AG04450 (cell line): ENCODE results near the gene DMXL1. TPM values are rescaled to one million over a fixed set of nuclear protein-coding genes. Genes with fewer than 3 reads are reported as not detected.

Experiments
- CTCF ChIA-PET: fragments of 300-600, 350-600 bp; formaldehyde crosslinking; extraction: SDS; loops from one replicate; lab custom pipeline; 2022; ENCODE audit warnings: antibody characterized with exemption, inconsistent platforms; lab: Charles Lee
- POLR2A ChIA-PET: fragments of 350-600 bp; formaldehyde crosslinking; extraction: SDS; loops from one replicate; lab custom pipeline; 2021; ENCODE audit warnings: antibody characterized with exemption, inconsistent platforms; lab: Yijun Ruan, JAX
- DNase-seq: peaks from one replicate; pipeline ENCODE4 v3.0.0-alpha.2; 2011; ENCODE audit warnings: low read depth, low spot score
- H3K27ac ChIP-seq: one replicate; pipeline ENCODE4 v1.5.1; 2012; ENCODE audit warnings: low read depth, low read length, control low read depth
- H3K27me3 ChIP-seq: one replicate; pipeline ENCODE4 v1.6.0; 2012; ENCODE audit warnings: low read length; ENCODE audit not compliant: control insufficient read depth, insufficient read depth
- H3K4me3 ChIP-seq: 2 replicates; pipeline ENCODE4 v1.5.1; 2011; ENCODE audit warnings: mild to moderate bottlenecking, low read depth, low read length, control low read depth
- H3K9me3 ChIP-seq: 2 replicates; pipeline ENCODE4 v1.5.1; 2012; ENCODE audit warnings: low read length; ENCODE audit not compliant: control insufficient read depth, insufficient read depth
- polyA plus RNA-seq: library from polyadenylated mRNA; depleted of rRNA; stranded (reverse); fragments of >200 nt; gene quantifications from 2 replicates; pipeline ENCODE4 v1.2.3, GENCODE V29; 2011
- TF ChIP-seq, protein P1 (sequence below): IDR thresholded peaks from 2 replicates; pipeline ENCODE4 v1.5.1; 2011; ENCODE audit warnings: low read depth, low read length, control low read depth, inconsistent platforms

DMXL1 gene
- polyA plus RNA-seq, 1 experiment, result 22.2 TPM

DNA sequence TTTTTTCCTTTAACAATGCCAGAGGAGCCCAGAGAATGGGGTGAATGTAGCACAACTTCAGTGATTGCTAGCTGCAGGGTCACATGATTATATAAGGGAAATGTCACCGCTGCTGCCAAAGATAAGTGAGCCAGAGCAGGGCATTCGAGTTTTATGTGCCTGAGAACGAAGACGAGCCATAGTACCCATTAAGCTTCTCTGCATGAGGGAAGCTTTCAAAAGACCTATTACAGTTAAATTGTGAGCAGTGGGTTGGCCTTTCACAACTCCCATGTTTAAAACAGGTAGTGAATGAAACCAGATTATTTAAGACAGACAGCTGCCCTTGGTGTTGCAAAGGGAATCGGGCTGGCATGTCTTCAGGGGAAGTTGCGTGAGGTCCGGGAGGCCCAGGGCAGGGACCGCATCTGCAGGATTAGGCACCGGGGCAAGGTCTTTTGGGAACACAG lies 202.5 kb downstream of the DMXL1 start:
- no peak for DNase-seq
- Histone ChIP-seq H3K4me3 (no peak overlapping the region), H3K27me3 (no peaks in the 10 kb centered on the region), H3K27ac (no peak overlapping the region), H3K9me3 (no peaks in the 10 kb centered on the region)
- POLR2A ChIA-PET, result no interaction called here
- TF ChIP-seq, protein P1, sequence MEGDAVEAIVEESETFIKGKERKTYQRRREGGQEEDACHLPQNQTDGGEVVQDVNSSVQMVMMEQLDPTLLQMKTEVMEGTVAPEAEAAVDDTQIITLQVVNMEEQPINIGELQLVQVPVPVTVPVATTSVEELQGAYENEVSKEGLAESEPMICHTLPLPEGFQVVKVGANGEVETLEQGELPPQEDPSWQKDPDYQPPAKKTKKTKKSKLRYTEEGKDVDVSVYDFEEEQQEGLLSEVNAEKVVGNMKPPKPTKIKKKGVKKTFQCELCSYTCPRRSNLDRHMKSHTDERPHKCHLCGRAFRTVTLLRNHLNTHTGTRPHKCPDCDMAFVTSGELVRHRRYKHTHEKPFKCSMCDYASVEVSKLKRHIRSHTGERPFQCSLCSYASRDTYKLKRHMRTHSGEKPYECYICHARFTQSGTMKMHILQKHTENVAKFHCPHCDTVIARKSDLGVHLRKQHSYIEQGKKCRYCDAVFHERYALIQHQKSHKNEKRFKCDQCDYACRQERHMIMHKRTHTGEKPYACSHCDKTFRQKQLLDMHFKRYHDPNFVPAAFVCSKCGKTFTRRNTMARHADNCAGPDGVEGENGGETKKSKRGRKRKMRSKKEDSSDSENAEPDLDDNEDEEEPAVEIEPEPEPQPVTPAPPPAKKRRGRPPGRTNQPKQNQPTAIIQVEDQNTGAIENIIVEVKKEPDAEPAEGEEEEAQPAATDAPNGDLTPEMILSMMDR, result no peak
- CTCF ChIA-PET, result interaction anchor here (1.0 to 2.5 kb wide), 3 partner anchors 43 to 286 kb away, joined by 8 to 18 read pairs (median 10); partner anchors contain the start of gene DTWD2

DNA sequence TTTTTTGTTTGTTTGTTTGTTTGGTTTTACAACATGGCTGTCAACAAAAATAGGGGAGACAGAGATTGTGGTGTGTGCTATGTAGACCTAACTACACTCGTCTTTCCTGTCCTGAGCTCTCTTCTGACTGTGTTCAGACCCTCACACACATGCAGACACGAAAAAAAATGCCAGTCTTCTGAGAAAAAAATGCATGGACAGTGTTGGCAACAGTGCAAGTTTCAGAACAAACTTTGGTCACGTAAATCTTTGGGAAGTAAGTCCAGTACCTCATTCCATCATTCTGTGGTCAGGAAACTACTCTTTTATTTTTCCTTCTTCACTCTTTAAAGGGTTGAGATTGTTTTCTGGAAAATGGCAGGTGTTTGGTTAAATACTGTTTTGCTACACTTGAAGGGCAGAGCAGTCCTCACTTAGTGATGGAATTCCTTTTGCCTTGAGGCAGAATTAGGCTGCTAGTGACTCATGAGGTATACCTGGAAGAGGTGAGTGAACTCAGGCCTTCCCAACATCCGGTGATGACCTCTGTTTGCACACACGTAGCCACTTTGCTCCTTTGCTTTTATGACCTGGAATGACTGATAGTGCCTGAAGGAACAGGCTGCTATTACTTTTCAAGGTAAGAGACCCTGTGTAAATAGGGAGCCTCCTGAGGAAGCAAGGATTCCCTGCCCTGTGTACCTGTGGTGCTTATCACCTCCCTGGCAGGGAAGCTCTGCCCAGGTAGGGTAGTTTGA lies 203.3 kb downstream of the DMXL1 start:
- no peak for DNase-seq
- no peak overlapping the region for H3K27ac ChIP-seq
- no peak overlapping the region for H3K4me3 ChIP-seq
- TF ChIP-seq, protein P1, result no peak
- H3K9me3 ChIP-seq, result no peaks in the 10 kb centered on the region
- H3K27me3 ChIP-seq, result no peaks in the 10 kb centered on the region
- POLR2A ChIA-PET, result interaction anchor here (0.9 kb wide), 1 partner anchor 29 kb away, joined by 4 read pairs; no protein-coding TSS in a partner anchor
- CTCF ChIA-PET, result interaction anchor here (1.0 to 2.5 kb wide), 3 partner anchors 42 to 287 kb away, joined by 8 to 18 read pairs (median 10); partner anchors contain the start of gene DTWD2

DNA sequence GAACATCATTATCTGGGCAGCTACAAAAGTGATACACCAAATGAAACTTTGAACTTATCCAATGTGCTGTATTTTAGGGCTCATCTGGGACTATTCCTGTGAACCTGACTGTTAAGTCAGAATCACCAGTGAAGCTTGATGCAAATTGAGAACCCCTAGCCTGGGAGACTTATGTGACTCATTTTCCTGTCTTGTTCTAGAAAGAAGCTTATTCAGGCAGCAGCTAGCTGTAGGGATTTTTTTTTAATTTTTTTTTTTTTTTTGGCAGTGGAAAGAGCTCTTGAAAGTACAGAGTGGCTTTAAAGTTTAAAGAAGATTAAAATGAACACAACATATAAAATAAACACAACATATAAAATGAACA lies 203.9 kb downstream of the DMXL1 start:
- no peaks in the 10 kb centered on the region for H3K27me3 ChIP-seq
- ChIA-PET POLR2A (interaction anchor here (0.9 kb wide), 1 partner anchor 28 kb away, joined by 4 read pairs; no protein-coding TSS in a partner anchor), CTCF (interaction anchor here (0.7 to 2.5 kb wide), 3 partner anchors 137 to 287 kb away, joined by 3 to 18 read pairs (median 10); partner anchors contain the start of gene DTWD2)
- TF ChIP-seq, protein P1, result no peak
- DNase-seq, result peak; percentile 29
- H3K9me3 ChIP-seq, result no peaks in the 10 kb centered on the region
- no peak overlapping the region for H3K27ac ChIP-seq
- H3K4me3 ChIP-seq, result no peak overlapping the region

DNA sequence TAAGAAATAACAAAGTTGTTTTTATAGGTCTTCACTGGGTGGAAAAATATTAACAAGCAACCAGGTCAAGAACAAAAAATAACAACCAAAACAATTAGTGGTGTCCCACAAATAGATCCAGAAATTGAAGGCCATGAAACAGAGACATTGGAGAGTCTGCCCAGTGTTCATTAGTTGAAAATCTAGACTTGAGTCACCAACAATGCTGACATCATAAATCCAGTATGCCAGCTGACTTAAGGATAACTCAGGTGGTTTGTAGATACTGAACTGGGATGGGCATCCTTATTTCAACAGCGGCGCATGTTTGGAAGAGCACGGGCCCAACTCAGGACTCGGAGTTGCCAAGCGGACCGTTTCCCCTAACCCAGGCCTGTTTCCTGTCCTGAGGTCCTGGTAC lies 204.3 kb downstream of the DMXL1 start:
- Histone ChIP-seq H3K4me3 (no peak overlapping the region), H3K27ac (no peak overlapping the region), H3K9me3 (no peaks in the 10 kb centered on the region), H3K27me3 (no peaks in the 10 kb centered on the region)
- TF ChIP-seq, protein P1, result no peak
- ChIA-PET POLR2A (interaction anchor here (0.9 kb wide), 1 partner anchor 28 kb away, joined by 4 read pairs; no protein-coding TSS in a partner anchor), CTCF (interaction anchor here (0.7 to 2.5 kb wide), 2 partner anchors 137 to 288 kb away, joined by 3 to 10 read pairs; partner anchors contain the start of gene DTWD2)
- no peak for DNase-seq
